ENCODE results near the gene CFAP251. TPM values are rescaled to one million over a fixed set of nuclear protein-coding genes. Genes with fewer than 3 reads are reported as not detected.

Gene CFAP251
- total RNA-seq, 4 donors from 2014 or later: 0.30 to 6.2 (median 3.4) TPM

DNA sequence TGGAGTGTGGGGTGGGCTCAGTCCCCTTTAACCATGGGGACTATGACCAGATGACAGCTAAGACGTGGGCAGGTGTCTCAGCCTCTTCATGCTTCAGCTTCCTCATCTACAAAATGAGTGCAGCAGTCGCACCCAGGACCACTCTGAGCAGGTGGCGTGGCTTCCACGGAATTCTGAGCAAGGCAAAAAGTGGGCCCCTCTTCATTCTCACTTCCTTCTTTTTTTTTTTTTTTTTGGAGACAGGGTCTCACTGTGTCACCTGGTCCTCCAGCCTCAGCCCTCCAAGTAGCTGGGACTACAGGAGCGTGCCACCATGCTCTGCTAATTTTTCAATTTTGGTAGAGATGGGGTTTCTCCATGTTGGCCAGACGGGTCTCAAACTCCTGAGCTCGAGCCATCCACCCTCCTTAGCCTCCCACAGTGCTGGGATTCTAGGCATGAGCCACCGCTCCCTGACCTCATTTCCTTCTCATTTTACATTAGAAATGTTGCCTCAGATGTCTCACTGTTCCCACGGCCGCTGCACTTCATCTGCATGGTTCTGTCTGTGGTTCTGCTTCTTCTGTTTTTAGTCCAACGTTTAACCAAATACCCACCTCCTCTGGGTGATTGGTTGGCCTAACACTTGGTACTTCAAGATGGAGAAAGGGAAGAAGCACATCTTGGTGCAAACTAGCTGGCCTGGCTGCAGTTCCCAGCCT lies 61.9 kb downstream of the CFAP251 start:
- no peak for DNase-seq (ENCODE audit: low spot score in 2 of 2)
- 73 to 76% methylated on average over 11 of the region's 11 CpGs for WGBS, 2 donors
- intact Hi-C loops (cut with DNase I; ENCODE audit: low total_unique reads): no loop called here
- TF ChIP-seq, protein P1, sequence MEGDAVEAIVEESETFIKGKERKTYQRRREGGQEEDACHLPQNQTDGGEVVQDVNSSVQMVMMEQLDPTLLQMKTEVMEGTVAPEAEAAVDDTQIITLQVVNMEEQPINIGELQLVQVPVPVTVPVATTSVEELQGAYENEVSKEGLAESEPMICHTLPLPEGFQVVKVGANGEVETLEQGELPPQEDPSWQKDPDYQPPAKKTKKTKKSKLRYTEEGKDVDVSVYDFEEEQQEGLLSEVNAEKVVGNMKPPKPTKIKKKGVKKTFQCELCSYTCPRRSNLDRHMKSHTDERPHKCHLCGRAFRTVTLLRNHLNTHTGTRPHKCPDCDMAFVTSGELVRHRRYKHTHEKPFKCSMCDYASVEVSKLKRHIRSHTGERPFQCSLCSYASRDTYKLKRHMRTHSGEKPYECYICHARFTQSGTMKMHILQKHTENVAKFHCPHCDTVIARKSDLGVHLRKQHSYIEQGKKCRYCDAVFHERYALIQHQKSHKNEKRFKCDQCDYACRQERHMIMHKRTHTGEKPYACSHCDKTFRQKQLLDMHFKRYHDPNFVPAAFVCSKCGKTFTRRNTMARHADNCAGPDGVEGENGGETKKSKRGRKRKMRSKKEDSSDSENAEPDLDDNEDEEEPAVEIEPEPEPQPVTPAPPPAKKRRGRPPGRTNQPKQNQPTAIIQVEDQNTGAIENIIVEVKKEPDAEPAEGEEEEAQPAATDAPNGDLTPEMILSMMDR (IDR thresholded peaks at IDR 0.05): no peak
- no peak for TF ChIP-seq POLR2A (IDR thresholded peaks at IDR 0.05)
- no peak overlapping the region for H3K4me3 ChIP-seq (ENCODE audit: low read depth, poor library complexity, severe bottlenecking)

DNA sequence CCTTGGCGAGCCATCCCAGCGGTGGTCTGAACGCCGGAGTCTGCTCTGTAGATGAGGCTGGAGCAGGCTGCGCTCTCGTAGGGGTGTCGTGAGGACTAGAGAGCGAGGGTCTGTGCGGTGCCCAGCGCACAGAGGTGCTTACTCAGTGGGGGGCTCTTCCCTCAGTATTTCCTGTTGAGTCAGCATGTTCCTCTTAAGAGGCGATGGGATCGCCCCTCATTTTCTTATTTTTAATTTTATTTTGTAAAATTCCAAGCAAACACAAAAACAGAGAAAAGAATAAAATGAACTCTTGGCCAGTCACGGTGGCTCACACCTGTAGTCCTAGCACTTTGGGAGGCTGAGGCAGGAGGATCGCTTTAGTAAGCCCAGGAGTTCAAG lies 62.5 kb downstream of the CFAP251 start:
- H3K4me3 ChIP-seq (ENCODE audit: low read depth, poor library complexity, severe bottlenecking): no peak overlapping the region
- no peak for TF ChIP-seq POLR2A (IDR thresholded peaks at IDR 0.05)
- TF ChIP-seq, protein P1 (IDR thresholded peaks at IDR 0.05): no peak
- 87 to 96% methylated on average over 14 of the region's 14 CpGs for WGBS, 2 donors
- intact Hi-C loops (cut with DNase I; ENCODE audit: low total_unique reads): no loop called here
- no peak for DNase-seq (ENCODE audit: low spot score in 2 of 2)

DNA sequence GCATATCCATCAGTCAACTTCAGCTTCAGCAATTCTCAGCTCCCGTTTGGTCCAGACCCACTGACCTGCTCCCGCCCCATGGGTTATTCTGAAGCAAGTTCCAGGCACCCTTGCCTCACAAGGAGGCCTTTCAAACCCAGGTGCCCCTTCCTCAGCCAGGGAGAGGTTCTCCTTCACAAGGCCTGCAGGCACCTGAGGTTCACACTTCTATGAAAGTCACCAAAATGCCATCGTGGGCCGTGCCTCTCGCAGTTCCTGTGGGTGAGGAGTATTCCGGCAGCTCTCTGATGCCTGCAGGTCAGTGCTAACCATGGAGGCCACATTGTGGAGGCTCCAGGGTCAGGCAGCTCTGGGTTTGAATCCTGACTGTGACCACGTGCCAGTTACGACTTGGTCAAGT lies 63.1 kb downstream of the CFAP251 start:
- 80 to 93% methylated on average over 8 of the region's 8 CpGs for WGBS, 2 donors
- DNase-seq (ENCODE audit: low spot score in 2 of 2): no peak
- H3K4me3 ChIP-seq (ENCODE audit: low read depth, poor library complexity, severe bottlenecking): no peak overlapping the region
- intact Hi-C loops (cut with DNase I; ENCODE audit: low total_unique reads): no loop called here
- TF ChIP-seq, protein P1 (IDR thresholded peaks at IDR 0.05): no peak
- no peak for TF ChIP-seq POLR2A (IDR thresholded peaks at IDR 0.05)

DNA sequence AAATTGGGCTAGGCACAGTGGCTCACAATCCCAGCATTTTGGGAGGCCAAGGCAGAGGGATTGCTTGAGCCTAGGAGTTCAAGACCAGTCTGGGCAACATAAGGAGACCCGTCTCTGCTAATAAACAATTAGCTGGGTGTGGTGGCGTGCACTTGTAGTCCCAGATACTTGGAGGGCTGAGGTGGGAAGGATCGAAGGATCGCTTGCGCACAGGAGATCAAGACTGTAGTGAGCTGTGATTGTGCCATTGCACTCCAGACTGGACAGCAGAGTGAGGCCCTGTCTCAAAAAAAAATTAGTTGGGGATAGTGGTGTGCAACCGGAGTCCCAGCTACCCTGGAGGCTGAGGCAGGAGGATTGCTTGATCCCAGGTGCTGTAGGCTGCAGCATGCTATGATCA lies 64.6 kb downstream of the CFAP251 start:
- intact Hi-C loops (cut with DNase I; ENCODE audit: low total_unique reads): no loop called here
- no peak for DNase-seq (ENCODE audit: low spot score in 2 of 2)
- no peak overlapping the region for H3K4me3 ChIP-seq (ENCODE audit: low read depth, poor library complexity, severe bottlenecking)
- TF ChIP-seq, protein P1 (IDR thresholded peaks at IDR 0.05): no peak
- TF ChIP-seq POLR2A (IDR thresholded peaks at IDR 0.05): no peak
- WGBS, 2 donors: 95 to 96% methylated on average over 6 of the region's 6 CpGs

DNA sequence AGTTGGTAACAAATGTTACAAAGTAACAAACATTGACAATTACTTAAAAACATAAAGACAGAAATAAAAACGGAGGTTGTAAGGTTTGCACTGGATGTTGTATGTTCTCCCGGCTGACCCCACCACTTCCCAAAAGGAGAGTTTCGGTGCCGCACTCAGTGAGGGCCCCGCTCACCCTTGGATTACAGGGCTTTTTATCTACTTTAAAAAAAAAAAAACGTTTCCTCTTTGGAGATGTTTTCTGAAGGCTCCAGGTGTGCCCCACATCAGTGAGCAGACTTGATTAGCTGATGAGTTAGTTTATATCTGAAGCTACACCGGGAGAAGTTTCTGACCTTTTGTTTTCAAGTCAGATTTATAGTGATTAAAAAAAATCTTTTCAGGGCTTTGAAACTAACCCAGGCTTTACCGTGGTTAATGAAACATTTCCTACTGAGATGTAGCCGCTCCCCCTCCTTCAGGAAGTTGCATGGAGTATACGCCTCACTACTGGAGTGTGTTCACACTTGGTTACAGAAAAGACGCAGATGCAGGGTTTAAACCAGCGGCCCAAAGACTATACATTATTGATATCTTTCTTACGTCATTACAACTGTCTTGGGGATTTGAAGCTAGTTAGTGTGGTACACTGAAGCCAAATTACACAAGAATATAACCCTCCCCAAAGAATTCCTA lies 65.3 kb downstream of the CFAP251 start:
- intact Hi-C loops (cut with DNase I; ENCODE audit: low total_unique reads): no loop called here
- DNase-seq (ENCODE audit: low spot score in 2 of 2): no peak
- no peak for TF ChIP-seq POLR2A (IDR thresholded peaks at IDR 0.05)
- TF ChIP-seq, protein P1 (IDR thresholded peaks at IDR 0.05): no peak
- H3K4me3 ChIP-seq (ENCODE audit: low read depth, poor library complexity, severe bottlenecking): no peak overlapping the region
- WGBS, 2 donors: 66 to 67% methylated on average over 13 of the region's 13 CpGs

Data from lower leg skin (tissue), 4 donors.